Activated naive CD4-positive, alpha-beta T cell treated with anti-CD3 and anti-CD28 coated beads for 36 hours (primary cell): ENCODE measurements around the gene TCP11L2. TPM values are rescaled to one million over a fixed set of nuclear protein-coding genes. Genes with fewer than 3 reads are reported as not detected.
"Not testable (repeated sequence)": the region's sequence is repeated elsewhere in the genome, so short reads cannot be mapped to it uniquely, and the experiment has no call there.

Source experiments
- CTCF ChIA-PET: fragments of 350-600 bp; sonication (Branson Sonifier 250); formaldehyde crosslinking; loops from one replicate; lab custom pipeline; 2021; ENCODE audit warnings: antibody characterized with exemption; lab: Charles Lee
- DNase-seq: peaks from one replicate; pipeline ENCODE4 v3.0.0-alpha.2; 2020
- H3K27ac Mint-ChIP-seq: one replicate; pipeline ENCODE4 v1.8.0; 2021; ENCODE audit warnings: mild to moderate bottlenecking, mixed read lengths
- H3K27me3 Mint-ChIP-seq: one replicate; pipeline ENCODE4 v1.8.0; 2021; ENCODE audit warnings: low read depth, mixed read lengths
- H3K36me3 Mint-ChIP-seq: one replicate; pipeline ENCODE4 v1.8.0; 2021; ENCODE audit warnings: low read depth, mixed read lengths
- H3K4me1 Mint-ChIP-seq: one replicate; pipeline ENCODE4 v1.8.0; 2021; ENCODE audit warnings: low read depth, mixed read lengths
- H3K4me3 Mint-ChIP-seq: one replicate; pipeline ENCODE4 v1.8.0; 2021; ENCODE audit warnings: mild to moderate bottlenecking, moderate library complexity, mixed read lengths
- H3K9me3 Mint-ChIP-seq: one replicate; pipeline ENCODE4 v1.8.0; 2021; ENCODE audit warnings: mixed read lengths
- intact Hi-C: fragments of 100-400 bp; cut with micrococcal nuclease; formaldehyde crosslinking; loops from one replicate; pipeline ENCODE4 v1.15.1; 2023
- total RNA-seq, 2 experiments: library from RNA; stranded (reverse); gene quantifications; one replicate each; pipeline ENCODE4 v1.2.3, GENCODE V29; 2021

The TCP11L2 gene
- total RNA-seq, 2 experiments from 2014 or later = 9.2 to 10.3 TPM

- peaks cover 59% of the 10 kb centered on the region for H3K4me1 Mint-ChIP-seq
Measured at GRCh38 chr12:106309671-106310505, 7.4 kb downstream of the TCP11L2 start.

GRCh38 chr12:106310687-106311086 is 8.2 kb downstream of the TCP11L2 start:
- intact Hi-C loops = loop anchor here (5.0 kb wide), 1 partner anchor 1132 kb away; no protein-coding TSS in a partner anchor
- Mint-ChIP-seq H3K9me3 (no peaks in the 10 kb centered on the region), H3K27ac (peak overlapping the region; percentile 19), H3K4me1 (peaks cover 51% of the 10 kb centered on the region), H3K27me3 (no peaks in the 10 kb centered on the region), H3K4me3 (no peak overlapping the region), H3K36me3 (peaks cover 3% of the 10 kb centered on the region)
- CTCF ChIA-PET = interaction anchor here (1.0 kb wide), 1 partner anchor 41 kb away, joined by 3 read pairs; no protein-coding TSS in a partner anchor
- DNase-seq = no peak

More at GRCh38 chr12:106309671-106310505, 7.4 kb downstream of the TCP11L2 start:
- intact Hi-C loops = loop anchor here (5.0 to 10.0 kb wide), 3 partner anchors 1075 to 1625 kb away; partner anchors contain the start of gene APPL2
- Mint-ChIP-seq H3K9me3 (no peaks in the 10 kb centered on the region), H3K4me3 (no peak overlapping the region), H3K27ac (peak overlapping the region; percentile 19), H3K36me3 (no peaks in the 10 kb centered on the region), H3K27me3 (no peaks in the 10 kb centered on the region)
- DNase-seq = no peak
- CTCF ChIA-PET = interaction anchor here (1.0 to 1.2 kb wide), 2 partner anchors 42 to 69 kb away, joined by 3 read pairs; no protein-coding TSS in a partner anchor

- H3K27me3 Mint-ChIP-seq = no peaks in the 10 kb centered on the region
- no peak for DNase-seq
- H3K36me3 Mint-ChIP-seq = peaks cover 3% of the 10 kb centered on the region
- intact Hi-C loops = loop anchor here (5.0 kb wide), 1 partner anchor 1131 kb away; no protein-coding TSS in a partner anchor
- CTCF ChIA-PET = interaction anchor here (1.0 to 1.5 kb wide), 2 partner anchors 28 to 41 kb away, joined by 3 to 5 read pairs; no protein-coding TSS in a partner anchor
- peaks cover 46% of the 10 kb centered on the region for H3K4me1 Mint-ChIP-seq
- H3K4me3 Mint-ChIP-seq = no peak overlapping the region
- H3K27ac Mint-ChIP-seq = no peak overlapping the region
- no peaks in the 10 kb centered on the region for H3K9me3 Mint-ChIP-seq
Measured at GRCh38 chr12:106311139-106311538, 8.6 kb downstream of the TCP11L2 start.

GRCh38 chr12:106313413-106313812 is 10.9 kb downstream of the TCP11L2 start:
- peaks cover 27% of the 10 kb centered on the region for H3K4me1 Mint-ChIP-seq
- intact Hi-C loops = loop anchor here (5.0 kb wide), 1 partner anchor 1129 kb away; no protein-coding TSS in a partner anchor
- H3K27me3 Mint-ChIP-seq, H3K36me3 Mint-ChIP-seq, DNase-seq, H3K4me3 Mint-ChIP-seq, H3K27ac Mint-ChIP-seq, H3K9me3 Mint-ChIP-seq: not testable (repeated sequence)
- CTCF ChIA-PET = interaction anchor here (1.5 kb wide), 1 partner anchor 24 kb away, joined by 4 read pairs; no protein-coding TSS in a partner anchor

GRCh38 chr12:106315523-106315922 is 13.0 kb downstream of the TCP11L2 start:
- no peaks in the 10 kb centered on the region for H3K9me3 Mint-ChIP-seq
- no peak for DNase-seq
- peaks cover 13% of the 10 kb centered on the region for H3K4me1 Mint-ChIP-seq
- no peak overlapping the region for H3K27ac Mint-ChIP-seq
- peaks cover 10% of the 10 kb centered on the region for H3K36me3 Mint-ChIP-seq
- no peaks in the 10 kb centered on the region for H3K27me3 Mint-ChIP-seq
- CTCF ChIA-PET = interaction anchor here (0.6 kb wide), 1 partner anchor 33 kb away, joined by 3 read pairs; no protein-coding TSS in a partner anchor
- H3K4me3 Mint-ChIP-seq = no peak overlapping the region
- intact Hi-C loops = no loop called here

- intact Hi-C loops = no loop called here
- Mint-ChIP-seq H3K27me3 (no peaks in the 10 kb centered on the region), H3K4me3 (no peak overlapping the region), H3K36me3 (peaks cover 13% of the 10 kb centered on the region), H3K9me3 (no peaks in the 10 kb centered on the region), H3K27ac (no peak overlapping the region), H3K4me1 (peaks cover 2% of the 10 kb centered on the region)
- CTCF ChIA-PET = interaction anchor here (0.7 to 1.4 kb wide), 2 partner anchors 38 to 90 kb away, joined by 4 to 5 read pairs; no protein-coding TSS in a partner anchor
- no peak for DNase-seq
Measured at GRCh38 chr12:106317406-106318082, 15.0 kb downstream of the TCP11L2 start.

- Mint-ChIP-seq H3K4me3 (no peak overlapping the region), H3K27ac (no peak overlapping the region), H3K4me1 (peaks cover 2% of the 10 kb centered on the region), H3K9me3 (no peaks in the 10 kb centered on the region), H3K36me3 (peaks cover 22% of the 10 kb centered on the region), H3K27me3 (no peaks in the 10 kb centered on the region)
- no peak for DNase-seq
- CTCF ChIA-PET = no interaction called here
- intact Hi-C loops = no loop called here
Measured at GRCh38 chr12:106321139-106321850, 18.8 kb downstream of the TCP11L2 start.

GRCh38 chr12:106323537-106323936 is 21.0 kb downstream of the TCP11L2 start:
- Mint-ChIP-seq H3K4me1 (peaks cover 2% of the 10 kb centered on the region), H3K27me3 (no peaks in the 10 kb centered on the region), H3K4me3 (no peak overlapping the region), H3K9me3 (no peaks in the 10 kb centered on the region), H3K27ac (no peak overlapping the region), H3K36me3 (peaks cover 18% of the 10 kb centered on the region)
- intact Hi-C loops = no loop called here
- CTCF ChIA-PET = no interaction called here
- no peak for DNase-seq

GRCh38 chr12:106327309-106327869 is 24.9 kb downstream of the TCP11L2 start:
- CTCF ChIA-PET = no interaction called here
- Mint-ChIP-seq H3K27me3 (no peaks in the 10 kb centered on the region), H3K27ac (no peak overlapping the region), H3K36me3 (peaks cover 23% of the 10 kb centered on the region), H3K9me3 (no peaks in the 10 kb centered on the region), H3K4me3 (no peak overlapping the region), H3K4me1 (no peaks in the 10 kb centered on the region)
- intact Hi-C loops = no loop called here
- DNase-seq = no peak

- Mint-ChIP-seq H3K4me3 (no peak overlapping the region), H3K36me3 (peaks cover 21% of the 10 kb centered on the region), H3K27ac (no peak overlapping the region), H3K27me3 (no peaks in the 10 kb centered on the region), H3K4me1 (peaks cover 1% of the 10 kb centered on the region), H3K9me3 (no peaks in the 10 kb centered on the region)
- intact Hi-C loops = no loop called here
- no peak for DNase-seq
- CTCF ChIA-PET = no interaction called here
Measured at GRCh38 chr12:106328735-106329134, 26.2 kb downstream of the TCP11L2 start.

- Mint-ChIP-seq H3K36me3 (peaks cover 18% of the 10 kb centered on the region), H3K9me3 (no peaks in the 10 kb centered on the region), H3K4me3 (no peak overlapping the region), H3K27ac (no peak overlapping the region), H3K27me3 (no peaks in the 10 kb centered on the region), H3K4me1 (peaks cover 5% of the 10 kb centered on the region)
- CTCF ChIA-PET = no interaction called here
- no peak for DNase-seq
- intact Hi-C loops = no loop called here
Measured at GRCh38 chr12:106329231-106329982, 26.9 kb downstream of the TCP11L2 start.
